HCEC 1CT (cell line): Measurements from ENCODE around the gene TNNT2.

Experiments used
- DNase-seq: peaks from one replicate; pipeline ENCODE4 v3.0.0-alpha.2; 2017

The TNNT2 gene

GRCh38 chr1:201309416-201309815 is 68.1 kb downstream of the TNNT2 start:
- peak; percentile 9 for DNase-seq
